DND-41 (cell line): ENCODE results near the gene PSMC1.

Source experiments
- EZH2 ChIP-seq: IDR thresholded peaks from 3 replicates; pipeline ENCODE4 v1.6.1; 2012; ENCODE audit warnings: borderline replicate concordance, low read depth, mild to moderate bottlenecking, moderate library complexity, low read length, inconsistent platforms; ENCODE audit not compliant: severe bottlenecking
- TF ChIP-seq, protein P1 (sequence below): IDR thresholded peaks from 2 replicates; pipeline ENCODE4 v1.5.1; 2012; ENCODE audit warnings: borderline replicate concordance, low read length, moderate library complexity, mild to moderate bottlenecking; ENCODE audit not compliant: poor library complexity, severe bottlenecking; ENCODE audit errors: extremely low read depth

DNA sequence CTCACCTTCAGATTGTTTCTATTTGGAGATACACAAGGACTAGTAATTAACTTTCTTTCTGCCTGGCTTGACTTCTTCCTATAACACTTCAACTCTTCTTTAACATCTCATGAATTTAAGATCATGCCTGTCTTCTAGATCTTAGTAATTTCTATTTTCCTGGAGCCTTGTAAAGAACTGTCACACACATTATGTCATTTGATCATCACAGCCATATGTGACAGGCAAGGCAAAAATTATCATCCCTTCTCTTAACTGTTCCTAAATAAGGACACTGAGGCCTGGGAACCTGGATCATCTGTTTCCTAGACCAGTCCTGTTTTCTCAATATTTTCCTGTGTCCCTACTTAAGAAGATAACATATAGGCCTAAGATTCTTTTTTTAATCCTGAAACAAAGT is 48.1 kb downstream of the PSMC1 start:
- TF ChIP-seq EZH2 = no peak
- TF ChIP-seq, protein P1, sequence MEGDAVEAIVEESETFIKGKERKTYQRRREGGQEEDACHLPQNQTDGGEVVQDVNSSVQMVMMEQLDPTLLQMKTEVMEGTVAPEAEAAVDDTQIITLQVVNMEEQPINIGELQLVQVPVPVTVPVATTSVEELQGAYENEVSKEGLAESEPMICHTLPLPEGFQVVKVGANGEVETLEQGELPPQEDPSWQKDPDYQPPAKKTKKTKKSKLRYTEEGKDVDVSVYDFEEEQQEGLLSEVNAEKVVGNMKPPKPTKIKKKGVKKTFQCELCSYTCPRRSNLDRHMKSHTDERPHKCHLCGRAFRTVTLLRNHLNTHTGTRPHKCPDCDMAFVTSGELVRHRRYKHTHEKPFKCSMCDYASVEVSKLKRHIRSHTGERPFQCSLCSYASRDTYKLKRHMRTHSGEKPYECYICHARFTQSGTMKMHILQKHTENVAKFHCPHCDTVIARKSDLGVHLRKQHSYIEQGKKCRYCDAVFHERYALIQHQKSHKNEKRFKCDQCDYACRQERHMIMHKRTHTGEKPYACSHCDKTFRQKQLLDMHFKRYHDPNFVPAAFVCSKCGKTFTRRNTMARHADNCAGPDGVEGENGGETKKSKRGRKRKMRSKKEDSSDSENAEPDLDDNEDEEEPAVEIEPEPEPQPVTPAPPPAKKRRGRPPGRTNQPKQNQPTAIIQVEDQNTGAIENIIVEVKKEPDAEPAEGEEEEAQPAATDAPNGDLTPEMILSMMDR = no peak
